Measurements from ENCODE around the gene TFDP2. TPM values are rescaled to one million over a fixed set of nuclear protein-coding genes. Genes with fewer than 3 reads are reported as not detected.

Gene TFDP2
- total and polyA plus RNA-seq, 7 donors, result 14.3 to 74.8 (median 52.3) TPM

- Histone ChIP-seq H3K27ac (no peak overlapping the region), H3K36me3 (peaks cover 16 to 97% (median 30%) of the 10 kb centered on the region in 4 donors), H3K4me1 (no peaks in the 10 kb centered on the region), H3K9me3 (no peaks in the 10 kb centered on the region), H3K4me3 (no peak overlapping the region), H3K27me3 (no peaks in the 10 kb centered on the region)
- intact Hi-C loops (cut with DNase I), result no loop called here
- TF ChIP-seq POLR2A (IDR thresholded peaks at IDR 0.05) (no peak), EP300 (IDR thresholded peaks at IDR 0.05) (no peak), POLR2AphosphoS5 (IDR thresholded peaks at IDR 0.05) (no peak), CTCF (IDR thresholded peaks at IDR 0.05) (no peak)
- no peak for DNase-seq
- WGBS, 2 donors, result 94 to 95% methylated on average over 2 of the region's 2 CpGs
These were observed 25.2 kb upstream of the TFDP2 start for GRCh38 chr3:142174559-142174958.

GRCh38 chr3:142168514-142168913, 19.2 kb upstream of the TFDP2 start:
- Histone ChIP-seq H3K27me3 (no peaks in the 10 kb centered on the region), H3K4me1 (no peaks in the 10 kb centered on the region), H3K4me3 (no peak overlapping the region), H3K36me3 (peaks cover 12 to 94% (median 29%) of the 10 kb centered on the region in 4 donors), H3K9me3 (no peaks in the 10 kb centered on the region), H3K27ac (no peak overlapping the region)
- 89 to 93% methylated on average over 3 of the region's 3 CpGs for WGBS, 2 donors
- intact Hi-C loops (cut with DNase I), result no loop called here
- TF ChIP-seq EP300 (IDR thresholded peaks at IDR 0.05) (no peak), POLR2AphosphoS5 (IDR thresholded peaks at IDR 0.05) (no peak), POLR2A (IDR thresholded peaks at IDR 0.05) (no peak), CTCF (IDR thresholded peaks at IDR 0.05) (no peak)
- DNase-seq, result no peak

- TF ChIP-seq EP300 (IDR thresholded peaks at IDR 0.05) (no peak), CTCF (IDR thresholded peaks at IDR 0.05) (no peak), POLR2AphosphoS5 (IDR thresholded peaks at IDR 0.05) (no peak), POLR2A (IDR thresholded peaks at IDR 0.05) (no peak)
- H3K9me3 ChIP-seq, result no peaks in the 10 kb centered on the region
- intact Hi-C loops (cut with DNase I), result no loop called here
- no peak for DNase-seq
- no peak overlapping the region for H3K27ac ChIP-seq
- H3K27me3 ChIP-seq, result no peaks in the 10 kb centered on the region
- H3K4me3 ChIP-seq, result no peak overlapping the region
- 96 to 97% methylated on average over 3 of the region's 3 CpGs for WGBS, 2 donors
- H3K36me3 ChIP-seq, result peaks cover 7 to 78% (median 22%) of the 10 kb centered on the region in 4 donors
- H3K4me1 ChIP-seq, result no peaks in the 10 kb centered on the region
These were observed 15.8 kb upstream of the TFDP2 start for GRCh38 chr3:142165194-142165593.

GRCh38 chr3:142159083-142159740, 9.9 kb upstream of the TFDP2 start:
- intact Hi-C loops (cut with DNase I), result loop anchor here (10.0 kb wide), 1 partner anchor 424 kb away; the partner anchor contains the start of gene RNF7
- TF ChIP-seq CTCF (IDR thresholded peaks at IDR 0.05) (no peak), POLR2A (IDR thresholded peaks at IDR 0.05) (no peak), EP300 (IDR thresholded peaks at IDR 0.05) (no peak), POLR2AphosphoS5 (IDR thresholded peaks at IDR 0.05) (no peak)
- no peaks in the 10 kb centered on the region for H3K4me1 ChIP-seq
- WGBS, 2 donors, result 86 to 88% methylated on average over 4 of the region's 4 CpGs
- DNase-seq, result no peak
- peaks cover 0 to 30% (median 2%) of the 10 kb centered on the region in 4 donors for H3K36me3 ChIP-seq
- H3K27ac ChIP-seq, result no peak overlapping the region
- no peaks in the 10 kb centered on the region for H3K27me3 ChIP-seq
- H3K9me3 ChIP-seq, result no peaks in the 10 kb centered on the region
- no peak overlapping the region for H3K4me3 ChIP-seq
